Stimulated activated CD4-positive, alpha-beta T cell treated with anti-CD3 and anti-CD28 coated beads, Interleukin-4, amount 100 ng/mL, for 1 hour (primary cell): ENCODE data around the gene C19orf12.

Experiments used
- DNase-seq: peaks from one replicate; pipeline ENCODE4 v3.0.0-alpha.2; 2020

Gene C19orf12

GRCh38 chr19:29695765-29696564 is 19.1 kb downstream of the C19orf12 start:
- no peak for DNase-seq

- peak; percentile 87 for DNase-seq
Measured at GRCh38 chr19:29694669-29695627, 20.1 kb downstream of the C19orf12 start.

GRCh38 chr19:29694161-29694560 is 20.9 kb downstream of the C19orf12 start:
- no peak for DNase-seq

GRCh38 chr19:29690842-29691241 is 24.2 kb downstream of the C19orf12 start:
- peak; percentile 38 for DNase-seq

GRCh38 chr19:29687897-29688728 is 26.9 kb downstream of the C19orf12 start:
- no peak for DNase-seq

- DNase-seq: peak; percentile 48
Measured at GRCh38 chr19:29687244-29687896, 27.7 kb downstream of the C19orf12 start.

GRCh38 chr19:29686285-29686805 is 28.7 kb downstream of the C19orf12 start:
- DNase-seq: no peak

- no peak for DNase-seq
Measured at GRCh38 chr19:29685326-29685725, 29.7 kb downstream of the C19orf12 start.

GRCh38 chr19:29683009-29683408 is 32.1 kb downstream of the C19orf12 start:
- no peak for DNase-seq

- no peak for DNase-seq
Measured at GRCh38 chr19:29682236-29682895, 32.7 kb downstream of the C19orf12 start.

GRCh38 chr19:29681422-29682235 is 33.4 kb downstream of the C19orf12 start:
- DNase-seq: no peak

- DNase-seq: no peak
Measured at GRCh38 chr19:29680937-29681336, 34.1 kb downstream of the C19orf12 start.

- peak; percentile 74 for DNase-seq
Measured at GRCh38 chr19:29680447-29680846, 34.6 kb downstream of the C19orf12 start.

GRCh38 chr19:29679598-29680210 is 35.4 kb downstream of the C19orf12 start:
- no peak for DNase-seq

- DNase-seq: no peak
Measured at GRCh38 chr19:29678484-29679106, 36.5 kb downstream of the C19orf12 start.

- DNase-seq: no peak
Measured at GRCh38 chr19:29677001-29677817, 37.9 kb downstream of the C19orf12 start.

- DNase-seq: no peak
Measured at GRCh38 chr19:29676586-29676985, 38.5 kb downstream of the C19orf12 start.

GRCh38 chr19:29675650-29676186 is 39.3 kb downstream of the C19orf12 start:
- no peak for DNase-seq
